ENCODE results near the gene PEAR1.

The PEAR1 gene

DNA sequence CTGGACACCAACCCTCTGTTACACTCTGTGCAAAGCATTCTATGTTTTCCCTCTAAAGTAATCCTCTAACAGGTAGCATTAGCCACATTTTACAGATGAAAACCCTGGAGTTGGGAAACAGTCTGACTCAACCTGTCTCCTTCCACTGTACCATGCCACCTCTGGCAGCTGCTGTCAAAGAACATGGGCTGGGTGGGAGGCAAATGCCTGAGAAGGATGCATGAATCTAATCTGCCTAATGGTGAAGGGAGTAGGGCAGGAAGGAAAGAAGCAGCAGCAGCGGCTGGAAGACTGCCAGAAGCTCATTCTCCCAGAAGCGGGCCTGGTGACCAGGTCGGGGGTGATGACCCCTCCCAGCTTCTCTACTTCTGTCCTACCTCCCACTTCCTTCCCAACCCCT is 48.7 kb downstream of the PEAR1 start:
- no peak for DNase-seq

DNA sequence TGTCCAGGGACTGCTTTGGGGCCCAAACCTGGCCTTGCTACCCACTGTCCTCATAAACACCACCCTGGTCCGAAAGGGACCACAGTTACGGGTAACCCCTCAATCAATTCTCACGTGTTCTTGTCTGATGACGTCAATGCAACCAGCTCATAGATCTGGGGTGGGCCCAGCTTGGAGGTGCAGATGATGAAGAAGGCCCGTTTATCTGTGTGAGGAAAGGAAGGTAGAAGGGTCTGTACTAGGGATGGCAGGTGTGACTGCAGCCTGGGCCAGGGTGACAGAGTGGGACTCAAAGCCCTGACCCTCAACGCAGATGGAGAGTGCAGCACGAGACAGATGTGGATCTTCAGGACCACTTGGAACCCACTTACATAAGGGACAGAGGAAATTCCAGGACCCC is 49.1 kb downstream of the PEAR1 start:
- no peak for DNase-seq

DNA sequence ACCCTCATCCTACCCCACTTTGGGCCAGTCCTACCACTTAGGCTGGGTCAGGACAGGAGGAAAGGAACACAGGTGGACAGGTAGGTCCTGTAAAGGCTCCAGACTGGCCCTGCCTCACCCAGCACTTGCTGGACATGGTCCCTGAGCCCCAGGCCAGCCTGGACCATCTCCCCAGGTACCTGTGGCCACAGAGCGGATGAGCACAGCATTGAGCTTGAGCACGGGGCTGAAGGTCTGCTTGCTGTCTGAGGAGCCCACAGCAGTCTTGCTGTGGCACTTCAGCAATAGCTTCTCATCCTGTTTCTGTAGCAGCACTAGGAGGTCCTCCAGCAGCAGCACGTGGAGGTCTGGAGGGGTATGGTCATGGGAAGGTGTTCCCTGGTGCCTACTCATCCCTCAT is 50.2 kb downstream of the PEAR1 start:
- DNase-seq: no peak

DNA sequence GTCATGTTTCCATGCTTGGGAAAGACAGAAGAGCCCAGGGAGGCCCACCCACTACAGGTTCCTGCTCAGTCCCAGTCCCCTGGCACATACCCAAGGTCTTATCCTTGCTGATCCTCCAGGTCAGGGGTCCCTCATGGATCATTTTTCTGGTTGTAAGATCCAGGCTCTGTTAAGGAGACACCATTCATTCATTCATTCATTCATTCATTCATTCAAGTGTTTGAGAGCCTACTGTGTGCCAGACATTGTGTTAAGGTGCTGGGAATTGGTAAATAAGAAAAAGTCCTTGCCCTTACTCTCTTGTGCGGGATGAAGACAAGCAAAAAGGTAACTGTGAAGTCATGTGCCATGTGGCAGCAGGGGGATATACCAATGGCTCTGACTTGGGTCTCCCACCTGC is 50.8 kb downstream of the PEAR1 start:
- DNase-seq: no peak

DNA sequence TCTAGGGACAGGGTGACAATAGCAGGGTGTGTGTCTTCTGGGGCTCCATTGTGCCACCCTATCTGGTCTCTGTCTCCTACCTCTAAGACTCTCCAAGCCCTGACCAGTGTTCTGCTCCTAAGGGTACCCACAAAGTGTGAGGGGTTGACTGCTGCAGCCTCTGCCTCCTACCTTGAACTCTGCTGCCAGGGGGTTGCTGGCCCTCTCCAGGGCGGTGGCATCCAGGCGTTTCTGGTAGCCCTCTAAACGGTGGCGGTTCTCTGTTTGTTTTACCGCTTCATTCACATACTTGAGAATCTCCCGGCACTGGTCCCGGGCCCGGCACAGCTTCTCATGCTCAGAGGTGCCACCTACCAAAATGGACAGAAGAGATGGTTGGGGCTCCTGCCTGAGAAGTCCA is 51.3 kb downstream of the PEAR1 start:
- DNase-seq: no peak

DNA sequence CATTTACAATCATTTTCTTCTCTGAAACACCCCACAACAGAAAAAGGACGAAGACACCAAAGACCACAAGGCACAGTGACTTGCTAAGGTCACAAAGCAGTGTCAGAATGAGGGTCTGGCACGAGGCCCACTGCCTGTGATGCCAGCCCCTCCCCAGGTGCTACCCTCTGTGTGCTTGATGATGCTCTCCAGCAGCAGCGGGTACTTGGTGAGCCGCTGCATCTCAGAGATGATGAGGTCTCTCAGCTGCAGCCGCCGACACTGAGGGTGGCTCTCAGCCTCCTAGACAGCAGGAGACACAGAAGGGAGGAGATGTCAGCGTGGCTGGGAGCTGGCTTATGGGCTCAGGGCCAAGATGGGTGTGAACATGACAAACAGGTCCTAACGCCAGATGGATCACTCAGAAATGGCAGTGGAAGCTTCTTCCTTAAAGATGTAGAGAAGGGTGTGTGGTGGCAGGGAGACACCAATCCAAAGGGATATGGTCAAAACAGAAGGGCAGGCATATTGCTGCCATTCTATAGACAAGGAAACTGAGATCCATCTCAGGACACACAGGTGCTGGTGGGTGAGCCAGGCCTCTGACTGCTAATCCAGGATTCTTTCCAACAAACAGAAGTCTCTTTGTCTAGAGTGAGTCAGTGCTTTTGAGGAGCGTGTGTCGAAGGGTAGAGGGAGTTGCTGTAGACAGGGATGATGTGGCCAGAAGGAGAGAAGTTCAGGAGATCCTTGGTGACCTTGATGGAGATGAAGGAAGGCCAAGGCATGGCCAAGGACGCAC is 52.6 kb downstream of the PEAR1 start:
- DNase-seq: no peak

DNA sequence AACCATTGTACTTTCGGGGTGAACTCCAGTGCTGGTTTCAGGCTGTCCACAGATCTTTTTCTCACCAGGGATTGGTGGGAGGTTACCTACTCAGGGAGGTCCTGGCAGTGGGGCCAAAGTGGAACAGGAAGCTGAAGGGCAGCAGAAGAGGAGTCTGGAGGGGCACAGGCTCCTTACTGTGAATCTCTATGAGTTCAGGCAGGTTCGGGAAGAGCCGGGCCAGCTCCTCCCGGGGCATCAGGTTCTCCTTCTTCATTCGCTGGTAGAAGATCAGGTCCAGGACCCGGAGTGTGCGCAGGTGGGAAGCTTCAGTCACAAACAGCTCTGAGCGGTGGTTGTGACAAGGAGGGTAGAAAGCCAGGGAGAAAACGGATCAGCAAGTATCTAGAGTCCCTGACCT is 53.6 kb downstream of the PEAR1 start:
- no peak for DNase-seq

DNA sequence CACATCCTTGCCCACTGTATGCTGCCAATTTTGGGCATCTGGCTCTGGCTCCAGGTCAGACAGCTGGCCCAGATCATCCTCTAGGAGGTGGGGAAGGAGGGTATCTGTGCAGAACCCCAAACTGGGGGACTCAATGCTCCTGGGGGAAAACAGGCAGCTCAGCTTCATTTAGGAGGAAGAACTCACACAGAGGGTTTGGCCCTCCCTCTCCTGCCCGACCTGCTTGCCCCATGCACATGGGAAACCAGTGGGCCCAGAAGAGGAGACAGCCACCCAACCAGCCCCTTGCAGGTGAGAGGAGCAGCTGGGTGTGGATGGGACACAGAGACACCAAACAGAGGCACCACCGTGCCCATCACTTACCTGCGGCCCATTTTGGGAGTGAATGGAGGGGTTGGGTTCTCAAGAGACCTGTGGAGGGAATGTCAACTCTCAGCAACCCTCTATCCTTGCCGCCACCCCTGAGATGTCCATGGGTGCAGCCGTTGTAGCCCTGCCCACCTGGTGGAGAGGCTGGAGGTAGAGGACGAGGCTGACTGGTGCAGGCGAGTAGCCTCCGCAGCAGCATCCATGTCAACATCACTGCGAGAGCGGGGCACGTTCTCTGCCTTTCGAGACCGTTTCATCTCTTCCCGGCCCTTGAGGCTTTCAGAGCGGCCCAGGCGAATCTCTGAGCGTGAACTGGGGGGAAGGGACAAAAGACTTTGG is 54.5 kb downstream of the PEAR1 start:
- no peak for DNase-seq

DNA sequence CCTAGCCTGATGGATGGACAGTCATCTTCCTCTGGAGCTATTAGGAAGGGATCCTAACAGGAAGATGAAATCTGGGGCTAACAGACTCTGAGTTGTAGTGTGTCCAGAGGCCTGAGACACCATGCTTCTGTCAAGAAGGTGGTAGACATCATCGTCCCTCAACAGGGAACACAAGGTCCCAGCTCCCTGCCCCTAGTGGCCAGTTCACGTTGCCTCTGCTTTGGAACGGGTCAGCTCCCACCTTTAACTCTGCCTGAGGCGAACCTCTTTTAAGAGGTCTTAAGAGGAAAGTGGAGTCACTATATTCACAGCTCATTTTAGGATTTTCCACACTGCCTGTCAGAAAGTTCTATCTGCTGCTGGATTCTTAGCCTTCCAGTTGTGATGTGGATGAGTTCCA is 55.2 kb downstream of the PEAR1 start:
- no peak for DNase-seq

DNA sequence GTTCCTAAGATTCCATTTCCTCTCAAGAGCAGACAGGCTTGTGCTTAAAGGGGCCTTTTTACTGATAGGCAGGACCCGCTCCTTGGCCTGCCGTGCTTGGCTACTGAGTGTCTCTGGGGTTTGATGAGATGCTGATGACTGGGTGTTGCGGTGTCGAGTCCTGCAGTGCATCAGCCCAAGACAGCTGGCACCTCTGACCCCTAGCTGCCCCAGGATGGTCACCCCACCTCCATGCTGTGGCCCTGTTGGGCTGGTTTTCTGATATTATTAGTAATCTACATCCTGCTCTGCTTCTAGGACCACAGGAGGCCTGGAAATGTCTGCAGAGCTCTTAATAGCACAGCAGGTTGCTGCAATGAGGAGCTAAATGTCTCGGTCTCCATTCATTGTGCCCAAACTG is 55.6 kb downstream of the PEAR1 start:
- DNase-seq: no peak

DNA sequence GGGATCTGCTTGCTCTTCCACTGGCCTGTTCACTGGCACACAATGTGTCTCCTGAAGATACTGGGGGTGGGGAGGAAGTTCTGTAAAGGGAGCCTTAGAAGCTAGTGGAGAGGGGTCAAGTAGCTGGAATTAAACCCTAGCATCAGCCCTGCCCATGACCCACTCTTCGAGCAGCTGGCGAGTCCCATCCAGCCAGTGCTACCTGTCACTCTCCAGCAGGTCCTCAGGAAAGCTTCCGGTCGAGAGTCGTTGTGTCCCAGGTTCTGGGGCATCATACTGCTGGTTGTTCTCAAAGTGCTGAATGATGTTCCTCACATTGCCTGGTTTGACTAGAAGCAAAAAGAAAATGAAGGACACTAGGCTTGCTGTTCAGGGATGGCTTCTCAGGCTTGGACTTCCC is 57.9 kb downstream of the PEAR1 start:
- DNase-seq: peak; percentile 30

DNA sequence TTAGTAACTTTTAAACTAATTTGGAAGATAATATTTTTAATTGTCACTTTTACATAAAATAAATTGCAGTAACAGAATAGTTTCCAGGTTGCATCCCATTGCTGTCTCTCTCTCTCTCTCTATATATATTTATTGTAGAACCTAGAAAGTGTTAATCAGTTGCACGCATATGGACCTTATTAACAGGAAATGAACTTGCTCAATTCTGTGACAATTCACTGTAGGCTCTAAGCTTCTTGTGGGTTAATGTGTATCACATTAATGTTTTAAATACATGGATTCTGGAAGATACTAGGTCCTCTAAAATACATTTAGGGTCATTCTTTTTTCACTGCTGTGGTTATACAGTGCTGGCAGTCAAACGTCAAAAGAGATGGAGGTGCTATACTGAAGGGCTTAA is 60.1 kb downstream of the PEAR1 start:
- no peak for DNase-seq

DNA sequence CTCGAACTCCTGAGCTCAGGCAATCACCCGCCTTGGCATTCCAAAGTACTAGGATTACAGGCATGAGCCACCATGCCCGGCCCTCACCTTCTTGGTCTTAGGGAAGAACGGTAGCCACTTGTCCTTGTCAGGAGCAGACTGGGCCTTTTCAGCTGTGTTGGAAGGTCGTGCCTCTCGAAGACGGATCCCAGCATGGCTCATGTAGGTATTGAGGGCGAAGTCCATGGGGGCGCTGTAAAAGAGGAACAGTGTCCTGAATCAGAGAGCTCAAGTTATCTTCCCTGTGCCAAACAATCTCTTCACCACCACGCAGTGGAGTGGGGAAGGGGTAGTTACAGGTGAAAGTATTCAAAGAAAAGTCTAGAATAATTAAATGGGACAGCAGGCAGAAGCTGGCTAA is 62.8 kb downstream of the PEAR1 start:
- DNase-seq: no peak

DNA sequence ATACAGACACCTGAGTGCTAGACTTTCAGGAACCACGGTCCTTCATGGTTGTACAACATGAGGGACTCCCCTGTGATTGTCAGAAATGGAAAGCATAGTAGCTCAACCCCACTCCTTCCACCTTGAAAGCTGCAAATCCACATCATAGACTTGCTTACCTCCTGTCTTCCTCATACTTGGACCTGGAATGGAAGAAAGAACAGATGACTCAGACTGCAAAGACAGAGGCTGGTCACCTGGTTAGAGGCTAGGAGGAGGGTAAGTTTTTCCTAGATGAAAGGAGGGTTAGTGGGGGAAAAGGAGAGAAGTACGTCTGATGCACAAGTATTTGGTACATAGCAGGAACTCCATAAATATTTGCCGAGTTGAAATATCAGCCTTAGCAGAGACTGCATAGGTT is 64.1 kb downstream of the PEAR1 start:
- no peak for DNase-seq

DNA sequence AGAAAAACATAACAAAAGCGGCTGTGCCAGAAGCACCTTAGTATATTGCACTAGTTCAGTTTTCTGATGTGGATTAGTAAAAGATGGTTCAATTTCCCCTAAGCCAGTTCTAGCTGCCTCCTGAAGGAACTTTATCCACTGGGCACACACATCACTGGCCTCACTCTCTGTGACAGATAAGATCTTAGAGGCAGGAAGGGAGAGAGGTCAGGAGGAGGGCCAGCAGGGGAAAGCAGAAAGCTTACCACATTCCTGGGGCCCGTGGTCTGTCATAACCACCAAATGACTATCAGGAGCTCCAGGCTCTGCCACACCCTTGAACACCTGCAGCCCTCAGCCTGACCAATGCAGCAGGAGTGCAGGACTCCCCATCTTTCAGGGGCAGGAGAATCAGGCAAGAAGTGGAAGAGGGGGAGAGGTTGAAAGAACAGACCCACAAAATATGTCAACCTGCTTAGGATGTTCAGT is 64.8 kb downstream of the PEAR1 start:
- no peak for DNase-seq

DNA sequence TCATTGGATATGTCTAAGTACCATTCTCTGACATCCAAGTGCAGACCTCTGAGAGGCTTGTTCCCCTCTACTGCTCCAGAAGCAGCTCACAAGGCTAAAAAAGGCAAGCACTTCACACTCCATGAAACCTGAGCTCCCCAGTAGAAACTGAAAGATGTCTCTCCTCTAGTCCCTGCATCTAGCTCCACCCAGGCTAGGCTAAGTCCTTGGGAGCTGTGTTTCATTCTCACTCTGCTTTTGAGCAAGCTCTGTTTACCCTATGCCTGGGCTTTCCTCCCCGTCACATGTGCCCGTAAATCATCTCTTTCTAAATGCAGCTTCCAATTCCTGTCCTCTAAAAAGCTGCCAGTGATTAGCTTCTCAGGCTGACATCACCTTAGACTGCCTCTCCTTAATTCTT is 65.9 kb downstream of the PEAR1 start:
- DNase-seq: no peak

DNA sequence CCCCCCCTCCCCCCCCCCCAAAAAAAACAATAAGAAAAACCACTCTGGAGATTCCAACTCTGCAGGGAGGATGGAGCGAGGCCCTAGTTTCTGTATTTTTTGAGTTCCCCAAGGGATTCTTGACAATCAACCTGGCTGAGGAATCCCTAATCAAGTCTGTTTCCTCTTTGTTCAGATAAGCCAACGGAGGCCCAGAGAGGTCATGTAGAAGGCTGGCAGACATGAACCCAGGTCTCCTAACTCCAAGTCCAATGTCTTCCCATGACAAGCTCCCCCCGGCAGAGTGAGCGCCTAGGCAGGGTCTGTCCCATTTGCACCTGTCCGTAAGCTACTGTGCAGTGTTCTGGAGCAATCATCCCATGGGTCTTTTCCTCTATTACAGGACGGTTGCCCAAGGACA is 66.4 kb downstream of the PEAR1 start:
- no peak for DNase-seq

DNA sequence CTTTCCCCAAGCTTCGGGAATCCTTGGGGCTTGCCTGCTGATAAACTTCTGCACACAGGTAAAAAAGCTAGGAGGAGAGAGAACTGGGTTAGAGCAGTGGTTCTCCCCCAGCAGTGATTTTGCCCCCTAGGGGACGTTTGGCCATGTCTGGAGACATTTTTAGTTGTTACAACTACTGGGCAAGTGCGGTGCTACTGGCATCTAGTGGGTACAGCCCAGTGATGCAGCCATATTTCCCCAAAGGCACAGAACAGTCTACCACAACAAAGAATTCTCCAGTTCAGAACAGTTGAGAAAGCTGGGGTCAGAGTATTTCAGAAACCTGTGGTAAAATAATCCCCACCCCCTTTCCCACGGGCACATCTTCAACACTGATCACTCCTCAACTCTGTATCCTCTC is 68.2 kb downstream of the PEAR1 start:
- peak; percentile 53 for DNase-seq

DNA sequence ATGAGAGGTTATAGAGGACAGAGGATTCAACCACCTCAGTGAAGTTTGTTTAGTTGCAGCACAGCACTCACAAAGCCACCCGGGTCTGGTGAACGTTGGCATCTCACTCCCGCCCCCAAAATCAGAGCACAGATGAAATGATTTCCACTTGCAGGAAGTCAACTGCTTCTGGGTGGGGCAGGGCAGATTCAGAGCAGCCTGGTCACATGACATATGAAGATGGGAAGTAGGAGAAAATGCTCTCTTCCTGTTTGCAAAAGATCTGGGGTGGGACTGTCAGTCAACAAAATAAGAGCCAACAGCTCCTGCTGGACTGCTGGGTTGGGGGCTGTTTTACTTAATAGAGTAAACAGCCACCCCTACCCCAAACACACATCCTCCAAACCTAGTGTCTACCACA is 70.1 kb downstream of the PEAR1 start:
- DNase-seq: peak; percentile 67

DNA sequence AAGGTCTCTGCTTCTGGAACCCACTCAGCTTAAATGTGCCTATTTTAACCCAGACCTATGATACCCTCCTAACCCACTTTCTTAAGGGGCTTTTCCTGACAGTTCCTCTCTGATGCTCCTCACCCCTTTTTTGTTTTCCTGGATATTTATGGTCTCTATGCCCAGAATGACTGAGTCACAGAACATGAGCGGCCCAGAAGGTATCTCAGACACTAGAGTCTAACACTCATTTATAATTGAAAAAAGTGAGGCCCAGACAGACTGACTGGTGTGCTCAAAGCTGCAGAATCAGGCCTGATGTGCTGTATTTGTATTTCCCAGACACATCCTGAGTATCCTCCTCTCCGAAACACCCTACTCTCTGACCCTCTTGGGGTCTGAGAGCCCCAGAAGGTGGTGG is 70.9 kb downstream of the PEAR1 start:
- DNase-seq: no peak
